ENCODE measurements around the gene BORCS8.
"Not testable (repeated sequence)": the region's sequence is repeated elsewhere in the genome, so short reads cannot be mapped to it uniquely, and the experiment has no call there.

Gene BORCS8

GRCh38 chr19:19181488-19181998 lies 10.4 kb downstream of the BORCS8 start:
- DNase-seq, result no peak

GRCh38 chr19:19179548-19180441 lies 12.2 kb downstream of the BORCS8 start:
- no peak for DNase-seq

- no peak for DNase-seq
These were observed 15.0 kb downstream of the BORCS8 start for GRCh38 chr19:19176950-19177349.

- DNase-seq, result not testable (repeated sequence)
These were observed 18.7 kb downstream of the BORCS8 start for GRCh38 chr19:19173243-19173642.

GRCh38 chr19:19171821-19172532 lies 20.0 kb downstream of the BORCS8 start:
- DNase-seq, result no peak

- DNase-seq, result no peak
These were observed 20.9 kb downstream of the BORCS8 start for GRCh38 chr19:19170873-19171672.

- DNase-seq, result peak in 41 of 56 donors; percentile 1 to 84 (median 34)
These were observed 21.7 kb downstream of the BORCS8 start, which contains the start of gene MEF2B for GRCh38 chr19:19170053-19170872. MEF2B (minus strand) TSS chr19:19170263; CDS start chr19:19150735, 19,528 bp downstream.

- no peak for DNase-seq
These were observed 22.5 kb downstream of the BORCS8 start for GRCh38 chr19:19169236-19170052.

- no peak for DNase-seq
These were observed 24.3 kb downstream of the BORCS8 start for GRCh38 chr19:19167612-19168011.

GRCh38 chr19:19165396-19165795 lies 26.6 kb downstream of the BORCS8 start:
- no peak for DNase-seq

GRCh38 chr19:19162495-19162894 lies 29.5 kb downstream of the BORCS8 start:
- DNase-seq, result no peak

GRCh38 chr19:19160461-19161035 lies 31.4 kb downstream of the BORCS8 start:
- no peak for DNase-seq

- DNase-seq, result no peak
These were observed 32.4 kb downstream of the BORCS8 start for GRCh38 chr19:19159534-19159933.

GRCh38 chr19:19157808-19158207 lies 34.1 kb downstream of the BORCS8 start:
- DNase-seq, result no peak

GRCh38 chr19:19155495-19156219 lies 36.3 kb downstream of the BORCS8 start:
- no peak for DNase-seq

GRCh38 chr19:19154768-19155494 lies 37.0 kb downstream of the BORCS8 start:
- no peak for DNase-seq

GRCh38 chr19:19152668-19153384 lies 39.1 kb downstream of the BORCS8 start:
- DNase-seq, result no peak
